Raji (cell line): ENCODE data around the gene IL12A.

ENCODE experiments used
- POLR2A ChIP-seq: IDR thresholded peaks from 2 replicates; pipeline ENCODE4 v1.6.1; 2011; ENCODE audit warnings: low read depth, low read length, control low read depth; ENCODE audit not compliant: insufficient read depth

IL12A gene

GRCh38 chr3:160008961-160009360 lies 20.3 kb downstream of the IL12A start:
- no peak for TF ChIP-seq POLR2A

- TF ChIP-seq POLR2A: no peak
These were observed 20.9 kb downstream of the IL12A start for GRCh38 chr3:160009525-160009924.

- no peak for TF ChIP-seq POLR2A
These were observed 21.9 kb downstream of the IL12A start for GRCh38 chr3:160010578-160010977.

- no peak for TF ChIP-seq POLR2A
These were observed 23.5 kb downstream of the IL12A start for GRCh38 chr3:160012108-160012507.

- TF ChIP-seq POLR2A: no peak
These were observed 28.3 kb downstream of the IL12A start for GRCh38 chr3:160016972-160017371.

GRCh38 chr3:160018959-160019358 lies 30.3 kb downstream of the IL12A start:
- no peak for TF ChIP-seq POLR2A

GRCh38 chr3:160020057-160020711 lies 31.5 kb downstream of the IL12A start:
- TF ChIP-seq POLR2A: no peak

GRCh38 chr3:160022068-160022467 lies 33.4 kb downstream of the IL12A start:
- TF ChIP-seq POLR2A: no peak

- TF ChIP-seq POLR2A: no peak
These were observed 34.8 kb downstream of the IL12A start for GRCh38 chr3:160023476-160023875.

- no peak for TF ChIP-seq POLR2A
These were observed 39.0 kb downstream of the IL12A start for GRCh38 chr3:160027541-160028195.

- TF ChIP-seq POLR2A: no peak
These were observed 47.1 kb downstream of the IL12A start for GRCh38 chr3:160035757-160036156.

- TF ChIP-seq POLR2A: no peak
These were observed 50.4 kb downstream of the IL12A start for GRCh38 chr3:160038862-160039562.

- TF ChIP-seq POLR2A: no peak
These were observed 51.5 kb downstream of the IL12A start for GRCh38 chr3:160040181-160040580.

- no peak for TF ChIP-seq POLR2A
These were observed 52.8 kb downstream of the IL12A start for GRCh38 chr3:160041465-160041864.

GRCh38 chr3:160044121-160044520 lies 55.5 kb downstream of the IL12A start:
- TF ChIP-seq POLR2A: no peak
